Measurements from ENCODE around the gene VEZT. TPM values are rescaled to one million over a fixed set of nuclear protein-coding genes. Genes with fewer than 3 reads are reported as not detected.

The VEZT gene
- total and polyA plus RNA-seq, 9 donors = 31.2 to 67.7 (median 52.8) TPM

- H3K27ac ChIP-seq = no peak overlapping the region
- H3K36me3 ChIP-seq = no peaks in the 10 kb centered on the region
- WGBS, 3 donors = 83 to 89% (median 88%) methylated on average over 4 of the region's 4 CpGs
- H3K4me1 ChIP-seq (ENCODE audit: insufficient read depth) = peaks cover 3% of the 10 kb centered on the region
- no peaks in the 10 kb centered on the region for H3K27me3 ChIP-seq
- TF ChIP-seq POLR2A (IDR thresholded peaks at IDR 0.05) (no peak), EP300 (IDR thresholded peaks at IDR 0.05) (no peak)
- TF ChIP-seq, protein P1, sequence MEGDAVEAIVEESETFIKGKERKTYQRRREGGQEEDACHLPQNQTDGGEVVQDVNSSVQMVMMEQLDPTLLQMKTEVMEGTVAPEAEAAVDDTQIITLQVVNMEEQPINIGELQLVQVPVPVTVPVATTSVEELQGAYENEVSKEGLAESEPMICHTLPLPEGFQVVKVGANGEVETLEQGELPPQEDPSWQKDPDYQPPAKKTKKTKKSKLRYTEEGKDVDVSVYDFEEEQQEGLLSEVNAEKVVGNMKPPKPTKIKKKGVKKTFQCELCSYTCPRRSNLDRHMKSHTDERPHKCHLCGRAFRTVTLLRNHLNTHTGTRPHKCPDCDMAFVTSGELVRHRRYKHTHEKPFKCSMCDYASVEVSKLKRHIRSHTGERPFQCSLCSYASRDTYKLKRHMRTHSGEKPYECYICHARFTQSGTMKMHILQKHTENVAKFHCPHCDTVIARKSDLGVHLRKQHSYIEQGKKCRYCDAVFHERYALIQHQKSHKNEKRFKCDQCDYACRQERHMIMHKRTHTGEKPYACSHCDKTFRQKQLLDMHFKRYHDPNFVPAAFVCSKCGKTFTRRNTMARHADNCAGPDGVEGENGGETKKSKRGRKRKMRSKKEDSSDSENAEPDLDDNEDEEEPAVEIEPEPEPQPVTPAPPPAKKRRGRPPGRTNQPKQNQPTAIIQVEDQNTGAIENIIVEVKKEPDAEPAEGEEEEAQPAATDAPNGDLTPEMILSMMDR (IDR thresholded peaks at IDR 0.05) = no peak
- H3K9me3 ChIP-seq = no peaks in the 10 kb centered on the region
- intact Hi-C loops (cut with DNase I) = no loop called here
- H3K4me3 ChIP-seq = no peak overlapping the region
- DNase-seq = no peak
Measured at GRCh38 chr12:95212586-95212985, 5.0 kb upstream of the VEZT start.

DNA sequence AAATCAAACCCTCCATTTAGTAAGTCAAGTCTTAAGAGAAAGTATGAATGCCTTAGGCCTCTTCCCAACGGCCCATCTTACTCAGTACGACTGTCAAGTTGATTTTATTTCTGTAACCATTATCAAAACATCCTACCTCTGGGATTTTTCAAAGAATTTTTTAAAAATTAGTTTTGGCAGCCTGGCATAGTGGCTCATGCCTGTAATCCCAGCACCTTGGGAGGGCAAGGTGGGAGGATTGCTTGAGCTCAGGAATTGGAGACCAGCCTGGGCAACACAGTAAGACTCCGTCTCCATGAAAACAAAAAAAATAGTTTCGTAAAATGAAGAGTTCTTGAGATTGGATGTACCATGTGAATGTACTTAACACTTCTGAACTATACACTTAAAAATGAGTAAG is 4.5 kb upstream of the VEZT start:
- no peak for TF ChIP-seq POLR2A (IDR thresholded peaks at IDR 0.05)
- TF ChIP-seq EP300 (IDR thresholded peaks at IDR 0.05) = no peak
- peaks cover 3% of the 10 kb centered on the region for H3K4me1 ChIP-seq (ENCODE audit: insufficient read depth)
- 74 to 81% (median 80%) methylated on average over 4 of the region's 4 CpGs for WGBS, 3 donors
- H3K9me3 ChIP-seq = no peaks in the 10 kb centered on the region
- H3K27me3 ChIP-seq = no peaks in the 10 kb centered on the region
- no peak overlapping the region for H3K27ac ChIP-seq
- intact Hi-C loops (cut with DNase I) = no loop called here
- DNase-seq = no peak
- H3K4me3 ChIP-seq = no peak overlapping the region
- H3K36me3 ChIP-seq = no peaks in the 10 kb centered on the region

GRCh38 chr12:95213928-95214327 is 3.7 kb upstream of the VEZT start:
- no peak overlapping the region for H3K27ac ChIP-seq
- no peak for DNase-seq
- H3K4me3 ChIP-seq = no peak overlapping the region
- no peaks in the 10 kb centered on the region for H3K36me3 ChIP-seq
- H3K27me3 ChIP-seq = no peaks in the 10 kb centered on the region
- 88 to 92% (median 89%) methylated on average over 1 of the region's 1 CpG for WGBS, 3 donors
- no peak for TF ChIP-seq EP300 (IDR thresholded peaks at IDR 0.05)
- TF ChIP-seq, protein P1 (IDR thresholded peaks at IDR 0.05) = no peak
- no peak for TF ChIP-seq POLR2A (IDR thresholded peaks at IDR 0.05)
- intact Hi-C loops (cut with DNase I) = no loop called here
- peaks cover 3% of the 10 kb centered on the region for H3K4me1 ChIP-seq (ENCODE audit: insufficient read depth)
- no peaks in the 10 kb centered on the region for H3K9me3 ChIP-seq

- Histone ChIP-seq H3K27ac (no peak overlapping the region), H3K4me1 (ENCODE audit: insufficient read depth) (peaks cover 3% of the 10 kb centered on the region)
- TF ChIP-seq POLR2A (IDR thresholded peaks at IDR 0.05) (no peak), EP300 (IDR thresholded peaks at IDR 0.05) (no peak)
- TF ChIP-seq, protein P1 (IDR thresholded peaks at IDR 0.05) = no peak
Measured at GRCh38 chr12:95214466-95214865, 3.1 kb upstream of the VEZT start.

GRCh38 chr12:95215949-95216348 is 1.7 kb upstream of the VEZT start:
- Histone ChIP-seq H3K36me3 (no peaks in the 10 kb centered on the region), H3K4me3 (peak overlapping the region; percentile 81), H3K4me1 (ENCODE audit: insufficient read depth) (peaks cover 7% of the 10 kb centered on the region), H3K27ac (peak overlapping the region in 1 of 2 donors; percentile 12), H3K27me3 (no peaks in the 10 kb centered on the region), H3K9me3 (no peaks in the 10 kb centered on the region)
- 0 to 7% (median 1%) methylated on average over 1 of the region's 1 CpG for WGBS, 3 donors
- DNase-seq = no peak
- intact Hi-C loops (cut with DNase I) = loop anchor here in 3 of 4 donors (5.0 kb wide), 2 partner anchors 54 to 99 kb away; no protein-coding TSS in a partner anchor
- no peak for TF ChIP-seq POLR2A (IDR thresholded peaks at IDR 0.05)
- TF ChIP-seq, protein P1 (IDR thresholded peaks at IDR 0.05) = no peak
- TF ChIP-seq EP300 (IDR thresholded peaks at IDR 0.05) = no peak

More at GRCh38 chr12:95214466-95214865, 3.1 kb upstream of the VEZT start:
- no peak for DNase-seq
- intact Hi-C loops (cut with DNase I) = no loop called here
- no peak overlapping the region for H3K4me3 ChIP-seq
- no peaks in the 10 kb centered on the region for H3K9me3 ChIP-seq
- no peaks in the 10 kb centered on the region for H3K27me3 ChIP-seq
- H3K36me3 ChIP-seq = no peaks in the 10 kb centered on the region
- WGBS, 3 donors = 85 to 94% (median 88%) methylated on average over 3 of the region's 3 CpGs

Data from ovary (tissue), 9 donors.